Fibroblast of mammary gland (primary cell): ENCODE data around the gene ZBTB49.
A peak's percentile ranks its signal among the peaks of the same experiment; 100 is the strongest.

Experiments
- DNase-seq: peaks from one replicate; pipeline ENCODE4 v3.0.0-alpha.2; 2010; ENCODE audit warnings: low read depth
- H3K4me3 ChIP-seq: 2 replicates; pipeline ENCODE4 v1.5.1; 2011; ENCODE audit warnings: low read depth, mild to moderate bottlenecking, low read length, moderate library complexity; ENCODE audit not compliant: control insufficient read depth
- TF ChIP-seq, protein P1 (sequence below): conservative IDR thresholded peaks from 2 replicates; pipeline ENCODE4 v1.5.1; 2011; ENCODE audit warnings: low read depth, low read length, inconsistent platforms; ENCODE audit not compliant: control insufficient read depth, insufficient read depth

ZBTB49 gene

DNA sequence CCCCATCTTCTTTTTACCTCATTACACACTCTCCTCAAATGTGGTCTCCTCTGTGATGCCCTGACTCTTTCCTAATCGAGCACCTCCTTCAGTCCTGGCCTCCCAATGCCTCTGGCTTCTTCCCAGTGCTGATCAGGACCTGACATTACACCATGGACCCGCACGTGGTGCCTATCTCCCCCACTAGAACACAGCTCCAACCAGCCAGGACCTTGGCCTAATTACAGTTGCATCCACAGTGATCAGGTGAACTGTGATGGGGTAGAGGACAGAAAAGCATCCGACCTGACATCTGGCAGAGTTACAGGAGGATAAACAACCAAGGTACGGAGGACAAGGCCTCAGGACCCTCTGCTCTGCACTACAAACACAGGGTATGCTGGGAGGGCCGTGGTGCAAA, 12.5 kb upstream of the ZBTB49 start:
- TF ChIP-seq, protein P1, sequence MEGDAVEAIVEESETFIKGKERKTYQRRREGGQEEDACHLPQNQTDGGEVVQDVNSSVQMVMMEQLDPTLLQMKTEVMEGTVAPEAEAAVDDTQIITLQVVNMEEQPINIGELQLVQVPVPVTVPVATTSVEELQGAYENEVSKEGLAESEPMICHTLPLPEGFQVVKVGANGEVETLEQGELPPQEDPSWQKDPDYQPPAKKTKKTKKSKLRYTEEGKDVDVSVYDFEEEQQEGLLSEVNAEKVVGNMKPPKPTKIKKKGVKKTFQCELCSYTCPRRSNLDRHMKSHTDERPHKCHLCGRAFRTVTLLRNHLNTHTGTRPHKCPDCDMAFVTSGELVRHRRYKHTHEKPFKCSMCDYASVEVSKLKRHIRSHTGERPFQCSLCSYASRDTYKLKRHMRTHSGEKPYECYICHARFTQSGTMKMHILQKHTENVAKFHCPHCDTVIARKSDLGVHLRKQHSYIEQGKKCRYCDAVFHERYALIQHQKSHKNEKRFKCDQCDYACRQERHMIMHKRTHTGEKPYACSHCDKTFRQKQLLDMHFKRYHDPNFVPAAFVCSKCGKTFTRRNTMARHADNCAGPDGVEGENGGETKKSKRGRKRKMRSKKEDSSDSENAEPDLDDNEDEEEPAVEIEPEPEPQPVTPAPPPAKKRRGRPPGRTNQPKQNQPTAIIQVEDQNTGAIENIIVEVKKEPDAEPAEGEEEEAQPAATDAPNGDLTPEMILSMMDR: no peak
- DNase-seq: no peak

DNA sequence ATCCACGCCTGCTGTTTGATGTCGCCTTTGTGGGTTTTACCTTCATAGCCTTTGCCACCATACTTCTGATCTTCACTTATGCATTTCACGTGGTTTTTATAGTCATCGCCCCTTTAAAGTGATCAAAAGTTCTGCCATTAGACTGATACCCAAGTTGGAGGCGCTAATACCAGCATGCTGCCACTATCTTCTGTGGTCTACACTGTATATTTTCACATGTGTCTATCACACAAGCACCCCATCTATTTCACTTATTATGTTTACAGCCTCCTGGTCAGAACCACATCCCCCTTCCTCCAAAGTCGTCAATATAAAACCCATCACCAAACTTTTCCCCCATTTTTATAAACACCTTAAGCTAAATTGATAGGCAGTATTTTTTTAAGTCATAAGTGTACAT, 8.3 kb upstream of the ZBTB49 start:
- TF ChIP-seq, protein P1: no peak
- no peak for DNase-seq
- no peak overlapping the region for H3K4me3 ChIP-seq

More for the DNA sequence above, 12.5 kb upstream of the ZBTB49 start:
- H3K4me3 ChIP-seq: no peak overlapping the region

DNA sequence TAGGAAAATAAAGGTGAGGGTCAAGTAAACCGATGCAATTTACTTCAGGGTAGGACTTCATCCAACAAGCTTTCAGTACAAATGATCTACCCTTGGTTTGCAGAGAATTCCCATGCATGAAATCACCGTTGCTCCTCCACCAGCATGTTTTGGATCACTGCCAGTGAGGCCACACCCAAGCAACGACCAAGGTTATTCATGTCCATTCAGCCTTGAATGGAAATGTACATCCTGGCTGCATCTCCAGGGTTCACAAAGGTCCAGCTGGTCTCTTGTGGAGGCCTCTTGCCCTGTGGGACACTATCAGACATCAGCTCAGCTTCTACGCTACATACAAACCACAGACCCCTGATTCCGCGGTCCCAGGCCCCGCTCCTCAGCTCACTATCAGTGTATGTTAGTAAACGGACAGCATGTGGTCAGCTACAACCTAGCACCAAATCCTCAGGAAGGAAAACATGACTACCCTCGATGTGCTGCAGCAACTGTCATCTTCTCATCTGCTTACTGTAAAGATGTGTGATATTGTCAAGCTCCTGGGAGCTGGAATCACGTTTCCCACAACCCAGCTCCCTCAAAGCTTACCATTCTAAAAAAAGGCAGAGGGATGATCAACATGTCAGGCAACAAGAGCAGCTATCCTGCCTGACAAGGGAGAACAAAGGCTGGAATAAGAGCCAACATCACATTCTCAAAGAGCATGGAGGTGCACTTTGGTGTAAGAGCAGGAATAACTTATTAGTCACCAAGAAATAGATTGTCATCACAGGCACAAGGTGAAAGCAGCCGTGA, 5.0 kb upstream of the ZBTB49 start:
- peak; percentile 68 for DNase-seq
- TF ChIP-seq, protein P1: no peak

DNA sequence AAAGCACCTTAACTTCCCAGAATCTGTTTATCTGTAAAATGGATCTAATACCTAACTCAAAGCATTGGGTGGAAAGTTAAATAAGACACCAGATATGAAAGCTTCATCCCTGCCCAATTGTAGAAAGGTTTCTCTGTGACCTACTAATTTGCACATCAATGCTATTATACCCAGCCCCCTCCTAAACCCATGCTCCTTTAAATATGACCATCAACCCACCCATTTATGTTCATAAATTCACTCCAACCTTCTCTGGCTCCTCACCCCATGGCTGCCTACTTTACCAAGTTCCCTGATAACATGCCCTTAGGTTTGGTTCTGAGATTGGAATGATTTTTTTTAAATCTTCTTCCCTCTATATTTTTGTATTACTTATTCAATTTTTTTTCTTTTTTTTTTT, 2.0 kb upstream of the ZBTB49 start:
- DNase-seq: no peak
- TF ChIP-seq, protein P1: no peak
- H3K4me3 ChIP-seq: no peak overlapping the region

More for the DNA sequence above, 5.0 kb upstream of the ZBTB49 start:
- no peak overlapping the region for H3K4me3 ChIP-seq

DNA sequence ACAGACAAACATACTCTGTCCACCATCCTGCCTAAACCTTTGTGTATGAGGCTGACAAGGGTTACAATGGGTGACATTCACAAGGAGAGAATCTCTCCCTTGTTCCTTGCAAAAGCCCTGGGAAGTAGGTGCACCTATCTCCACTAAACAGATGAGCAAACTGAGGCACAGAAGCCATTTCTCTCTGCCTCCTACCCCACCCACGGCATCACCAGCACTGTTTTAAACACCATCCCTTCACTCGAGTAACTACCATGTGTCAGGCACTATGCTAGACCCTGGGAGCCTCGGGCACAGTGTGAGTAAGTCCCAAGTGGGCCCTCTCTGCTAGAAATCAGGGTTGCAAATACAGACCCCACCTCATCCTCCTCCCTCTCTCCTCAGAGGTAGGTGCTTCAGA, 996 bp upstream of the ZBTB49 start:
- peak overlapping the region; percentile 94 for H3K4me3 ChIP-seq
- no peak for DNase-seq
- TF ChIP-seq, protein P1: no peak

DNA sequence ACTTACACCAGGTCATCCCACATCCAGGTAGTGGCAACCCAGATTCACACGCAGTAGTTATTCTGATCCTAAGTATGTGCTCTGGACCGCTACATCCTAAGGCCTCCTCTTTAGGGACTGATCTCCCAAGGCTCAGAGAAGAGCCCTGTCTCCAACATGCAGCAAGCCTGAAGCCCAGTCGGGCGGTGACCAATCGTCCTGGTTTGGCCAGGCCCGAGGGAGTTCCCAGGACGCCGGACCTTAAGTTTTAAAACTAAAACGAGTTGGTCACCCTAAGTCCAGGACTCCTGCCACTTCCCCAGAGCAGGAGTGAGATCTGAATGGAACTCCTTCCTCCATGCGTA, 482 bp upstream of the ZBTB49 start:
- peak; percentile 19 for DNase-seq
- peak overlapping the region; percentile 94 for H3K4me3 ChIP-seq
- TF ChIP-seq, protein P1: no peak

DNA sequence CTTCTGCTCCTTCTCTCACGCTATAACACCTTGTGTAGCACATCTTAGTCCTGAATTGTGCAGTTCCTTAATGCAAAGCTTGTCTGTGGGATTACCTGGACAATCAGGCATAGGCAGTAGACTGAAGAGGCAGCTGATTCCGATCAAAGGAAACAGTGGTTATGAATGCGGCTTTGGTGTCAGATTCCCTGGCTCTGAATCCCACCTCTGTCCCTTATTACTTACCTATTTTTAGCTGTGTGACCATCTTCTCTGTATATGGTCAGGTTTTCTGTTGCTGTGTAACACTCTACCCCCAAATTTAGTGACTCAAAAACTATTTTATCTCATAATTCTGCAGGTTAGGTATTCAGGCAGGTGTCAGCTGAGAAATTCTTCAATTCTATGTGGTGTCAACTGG, 3.2 kb downstream of the ZBTB49 start:
- DNase-seq: no peak
- H3K4me3 ChIP-seq: no peak overlapping the region
- TF ChIP-seq, protein P1: no peak
